ENCODE data around the gene MLST8.

Gene MLST8

GRCh38 chr16:2173916-2174315, 31.3 kb upstream of the MLST8 start:
- no peak for DNase-seq

GRCh38 chr16:2174396-2175131, 30.7 kb upstream of the MLST8 start:
- DNase-seq: no peak

DNA sequence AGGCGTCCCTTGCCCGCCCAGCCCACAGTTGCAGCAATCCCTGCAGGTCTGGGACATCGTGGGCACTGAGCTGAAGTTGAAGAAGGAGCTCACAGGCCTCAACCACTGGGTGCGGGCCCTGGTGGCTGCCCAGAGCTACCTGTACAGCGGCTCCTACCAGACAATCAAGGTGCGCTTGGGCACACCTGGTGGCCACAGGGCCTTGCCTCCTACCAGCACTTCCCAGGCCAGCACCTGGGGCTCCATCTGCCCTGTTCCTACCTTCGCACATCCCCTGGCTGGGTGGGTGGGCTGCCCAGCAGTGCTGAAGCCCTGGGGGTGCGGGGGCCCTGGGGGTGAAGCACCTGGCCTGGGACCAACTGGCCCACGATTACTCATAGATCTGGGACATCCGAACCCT, 29.8 kb upstream of the MLST8 start:
- DNase-seq: no peak

DNA sequence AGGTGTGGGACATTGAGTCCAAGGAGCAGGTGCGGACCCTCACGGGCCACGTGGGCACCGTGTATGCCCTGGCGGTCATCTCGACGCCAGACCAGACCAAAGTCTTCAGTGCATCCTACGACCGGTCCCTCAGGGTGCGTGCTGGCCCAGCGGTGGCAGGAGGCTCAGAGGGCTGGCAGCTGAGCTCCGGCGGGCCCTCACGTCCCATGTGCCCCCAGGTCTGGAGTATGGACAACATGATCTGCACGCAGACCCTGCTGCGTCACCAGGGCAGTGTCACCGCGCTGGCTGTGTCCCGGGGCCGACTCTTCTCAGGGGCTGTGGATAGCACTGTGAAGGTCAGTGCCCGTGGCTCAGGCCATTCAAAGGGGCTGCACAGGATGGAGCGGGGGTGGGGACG, 29.2 kb upstream of the MLST8 start:
- DNase-seq: no peak

DNA sequence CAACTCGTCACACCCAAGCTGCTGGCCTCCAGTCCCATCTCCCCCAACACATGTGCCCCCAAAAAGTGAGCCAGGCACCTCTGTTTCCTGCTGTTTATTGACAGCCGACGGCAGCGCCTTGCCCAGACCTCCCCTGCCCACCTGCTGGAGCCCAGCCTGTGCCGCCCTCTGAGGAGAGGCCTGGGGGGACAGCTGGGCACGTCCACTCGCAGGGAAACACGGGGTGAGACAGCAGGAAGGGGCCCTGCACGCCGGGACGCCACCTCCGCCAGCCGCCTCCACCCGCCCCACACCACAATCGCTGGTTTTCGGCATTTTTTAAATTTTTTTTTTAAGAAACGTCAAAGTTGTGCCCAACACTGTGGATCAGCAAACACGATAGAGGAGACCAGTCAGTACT, 28.2 kb upstream of the MLST8 start:
- no peak for DNase-seq

- DNase-seq: no peak
Observed at GRCh38 chr16:2177561-2177960, 27.7 kb upstream of the MLST8 start.

- DNase-seq: peak; percentile 55
Observed at GRCh38 chr16:2178321-2179106, 26.7 kb upstream of the MLST8 start.

GRCh38 chr16:2179107-2179501, 26.1 kb upstream of the MLST8 start:
- DNase-seq: no peak

- no peak for DNase-seq
Observed at GRCh38 chr16:2179576-2179975, 25.7 kb upstream of the MLST8 start.

DNA sequence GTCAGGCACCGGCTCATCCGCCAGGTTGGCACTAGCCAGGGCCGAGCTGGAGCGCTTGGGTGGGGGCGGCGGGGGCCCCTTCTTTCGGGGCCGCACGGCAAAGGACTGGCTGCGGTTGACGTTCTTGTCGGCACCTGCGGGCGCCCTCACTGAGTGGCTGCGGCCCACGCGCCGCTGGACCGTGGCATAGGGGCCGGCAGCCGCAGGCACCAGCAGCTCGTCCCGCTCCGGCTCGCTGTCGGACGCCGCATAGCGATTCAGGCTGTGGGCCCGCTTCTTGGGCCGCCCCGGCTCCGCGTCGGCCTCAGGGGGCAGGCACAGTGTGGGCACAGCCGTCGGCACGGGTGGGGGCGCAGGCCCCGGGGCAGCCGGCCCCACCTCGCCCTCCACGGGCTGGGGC, 24.8 kb upstream of the MLST8 start:
- DNase-seq: no peak

- no peak for DNase-seq
Observed at GRCh38 chr16:2180962-2181923, 24.0 kb upstream of the MLST8 start.

DNA sequence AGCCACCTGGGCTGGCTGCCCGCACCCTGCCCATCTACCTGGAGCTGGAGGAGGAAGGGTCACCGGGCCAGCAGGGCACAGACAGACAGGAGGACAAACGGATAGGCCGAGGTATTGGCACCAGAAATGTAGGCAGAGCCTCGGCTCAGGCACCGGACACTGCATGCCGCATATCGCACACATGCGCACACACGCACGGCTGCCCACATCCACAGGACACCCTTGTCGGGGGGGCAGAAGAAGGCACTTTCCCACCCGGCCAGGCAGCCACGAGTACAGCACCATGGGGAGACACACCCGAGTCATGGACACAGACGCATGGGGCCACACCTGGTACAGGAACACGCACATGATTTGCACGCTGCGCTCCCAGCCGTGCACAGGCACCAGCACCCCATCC, 23.3 kb upstream of the MLST8 start:
- no peak for DNase-seq

DNA sequence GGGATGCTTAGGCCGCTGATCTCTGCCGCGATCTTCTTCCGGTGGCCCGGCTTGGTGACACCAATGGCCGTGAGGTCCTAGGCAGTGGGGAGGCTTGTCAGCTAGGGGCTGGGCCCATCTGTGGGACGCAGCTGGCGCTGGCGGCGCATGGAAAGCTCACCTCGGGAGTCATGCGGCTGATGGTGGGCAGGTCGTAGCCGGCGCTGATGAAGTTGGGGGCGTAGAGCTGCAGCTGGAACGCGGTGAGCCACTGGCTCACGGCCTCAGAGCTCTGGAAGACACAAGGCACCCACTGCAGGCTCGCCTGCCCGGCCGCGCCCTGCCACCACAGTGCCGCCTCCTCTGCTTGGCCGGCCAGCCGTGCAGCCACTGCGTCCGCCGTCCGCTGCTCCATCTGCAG, 21.6 kb upstream of the MLST8 start:
- no peak for DNase-seq

- no peak for DNase-seq
Observed at GRCh38 chr16:2184346-2184745, 20.9 kb upstream of the MLST8 start.

- DNase-seq: no peak
Observed at GRCh38 chr16:2184962-2185361, 20.3 kb upstream of the MLST8 start.

DNA sequence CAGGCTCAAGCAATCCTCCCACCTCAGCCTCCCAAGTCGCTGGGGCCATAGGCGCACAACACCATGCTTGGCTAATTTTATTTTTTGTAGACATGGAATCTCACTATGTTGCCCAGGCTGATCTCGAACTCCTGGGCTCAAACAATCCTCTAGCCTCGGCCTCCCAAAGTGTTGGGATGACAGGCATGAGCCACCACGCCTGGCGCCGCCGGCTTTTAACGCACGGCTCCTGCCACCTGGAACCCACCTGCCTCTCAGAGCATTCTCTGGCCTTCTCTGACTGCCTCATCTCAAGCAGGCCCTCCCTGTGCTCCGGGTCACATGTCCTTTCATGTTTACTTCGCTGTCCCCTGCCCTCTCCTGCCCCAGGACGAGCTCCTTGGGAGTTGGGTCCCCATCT, 19.2 kb upstream of the MLST8 start:
- no peak for DNase-seq

DNA sequence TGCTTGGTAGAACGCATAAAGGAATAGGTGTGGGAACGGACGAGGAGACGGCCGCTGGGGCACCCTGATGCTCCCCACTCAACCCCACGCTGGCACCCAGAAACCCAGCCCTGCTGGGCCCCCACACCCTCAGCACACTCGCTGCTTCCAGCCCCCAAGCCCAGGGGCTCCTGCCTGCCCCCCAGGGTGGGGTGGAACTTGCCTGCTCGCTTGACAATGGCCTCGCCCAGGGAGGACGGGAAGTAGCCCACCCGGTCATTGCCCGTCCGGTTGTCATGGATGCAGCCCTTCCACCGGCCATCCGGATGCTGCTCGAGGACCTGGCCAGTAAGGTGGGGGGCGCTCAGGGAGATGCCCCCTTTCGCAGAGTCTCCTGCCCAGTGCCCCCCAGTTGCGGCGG, 18.7 kb upstream of the MLST8 start:
- no peak for DNase-seq

- no peak for DNase-seq
Observed at GRCh38 chr16:2187212-2187611, 18.0 kb upstream of the MLST8 start.

DNA sequence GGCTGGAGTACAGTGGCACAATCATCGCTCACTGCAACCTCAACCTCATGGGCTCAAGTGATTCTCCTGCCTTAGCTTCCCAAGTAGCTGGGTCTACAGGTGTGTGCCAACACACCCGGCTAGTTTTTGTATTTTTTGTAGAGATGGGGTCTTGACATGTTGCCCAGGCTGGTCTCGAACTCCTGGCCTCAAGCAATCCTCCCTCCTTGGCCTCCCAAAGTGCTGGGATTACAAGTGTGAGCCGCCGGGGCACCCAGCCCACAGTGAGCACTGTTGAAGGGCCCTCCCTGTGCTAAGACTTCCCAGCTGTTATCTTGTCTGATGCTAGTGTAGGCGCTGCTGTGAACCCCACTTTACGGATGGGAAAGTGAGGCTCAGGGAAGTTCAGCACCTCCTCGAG, 16.9 kb upstream of the MLST8 start:
- DNase-seq: no peak

DNA sequence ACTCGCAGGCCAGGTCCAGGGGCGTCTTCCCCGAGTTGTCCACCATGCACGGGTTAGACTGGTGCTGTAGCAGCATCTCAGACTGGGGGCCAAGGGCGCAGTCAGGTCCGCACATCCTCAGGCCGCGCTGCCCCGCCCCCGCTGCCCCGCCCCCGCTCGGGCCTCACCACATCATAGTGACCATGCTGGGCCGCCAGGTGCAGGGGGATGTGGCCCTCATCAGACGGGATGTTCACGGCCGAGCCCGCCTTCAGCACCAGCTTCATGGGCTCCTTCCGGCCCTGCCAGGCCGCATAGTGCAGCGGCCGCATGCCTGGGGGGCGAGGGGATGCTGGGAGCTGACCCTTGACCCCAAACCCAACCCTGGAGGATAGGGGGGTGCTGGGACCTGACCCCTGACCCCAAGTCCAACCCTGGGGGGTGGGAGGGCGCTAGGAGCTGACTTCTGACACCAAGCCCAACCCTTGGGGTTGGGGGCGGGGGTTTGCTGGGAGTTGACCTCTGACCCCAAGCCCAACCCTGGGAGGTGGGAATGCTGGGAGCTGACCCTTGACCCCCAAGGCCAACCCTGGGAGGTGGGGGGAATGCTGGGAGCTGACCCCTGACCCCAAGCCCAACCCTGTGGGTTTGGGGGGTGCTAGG, 15.9 kb upstream of the MLST8 start:
- no peak for DNase-seq

GRCh38 chr16:2190002-2190658, 15.1 kb upstream of the MLST8 start:
- no peak for DNase-seq
